ENCODE results near the gene PTTG1IP. TPM values are rescaled to one million over a fixed set of nuclear protein-coding genes. Genes with fewer than 3 reads are reported as not detected.
A peak's percentile ranks its signal among the peaks of the same experiment; 100 is the strongest.

Gene PTTG1IP
- total and polyA plus RNA-seq, 2 of the 13 experiments (the other 11 are each of a cell fraction or from before 2014, with no cell fraction given): 161 to 700 TPM

DNA sequence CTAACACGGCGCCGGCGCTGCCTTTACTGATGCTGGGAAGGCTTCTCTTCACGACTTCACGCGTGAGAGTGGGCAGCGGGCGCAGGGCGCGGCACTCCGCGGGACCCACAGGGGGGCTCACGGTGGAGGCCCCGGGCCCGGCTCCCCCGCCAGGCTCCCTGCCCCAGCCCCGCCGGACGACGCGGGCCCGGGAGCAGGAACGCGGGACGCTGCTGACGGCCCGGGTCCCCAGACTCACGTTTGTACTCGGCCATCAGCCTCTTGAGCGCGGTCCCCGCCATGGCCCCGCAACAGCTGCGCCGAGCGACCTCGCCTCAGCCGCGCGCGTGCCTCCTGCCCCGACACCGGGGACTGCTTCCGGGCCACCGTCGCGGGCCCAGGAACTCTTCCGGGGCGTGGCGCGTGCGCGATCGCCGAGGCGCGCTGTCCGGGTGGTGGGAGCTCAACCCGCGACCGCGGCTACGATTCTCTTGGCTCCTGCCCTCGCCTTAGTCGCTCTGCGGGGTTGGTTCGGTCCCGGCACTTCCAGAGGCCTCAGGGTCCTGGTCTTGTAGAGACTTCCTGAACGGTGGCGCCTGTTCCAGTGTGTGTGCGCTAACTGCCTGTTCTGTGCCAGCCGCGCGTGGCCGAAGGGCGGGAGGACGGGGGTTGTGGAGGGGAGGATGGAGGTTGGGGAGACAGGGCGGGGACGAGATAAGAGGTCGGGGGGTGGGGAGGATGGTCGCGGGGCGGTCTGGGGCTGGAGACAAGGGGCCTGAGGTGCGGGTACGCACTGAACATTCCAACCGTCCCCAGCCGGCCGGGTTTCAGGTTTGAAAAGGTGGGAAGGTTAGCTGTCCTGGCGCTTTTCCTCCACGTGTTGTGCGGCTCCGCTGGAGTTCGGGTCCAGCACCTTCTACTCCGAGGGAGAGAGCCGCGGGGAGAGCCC, 71.8 kb downstream of the PTTG1IP start, which contains the start of gene UBE2G2 (continued):
- TF ChIP-seq, protein P1, sequence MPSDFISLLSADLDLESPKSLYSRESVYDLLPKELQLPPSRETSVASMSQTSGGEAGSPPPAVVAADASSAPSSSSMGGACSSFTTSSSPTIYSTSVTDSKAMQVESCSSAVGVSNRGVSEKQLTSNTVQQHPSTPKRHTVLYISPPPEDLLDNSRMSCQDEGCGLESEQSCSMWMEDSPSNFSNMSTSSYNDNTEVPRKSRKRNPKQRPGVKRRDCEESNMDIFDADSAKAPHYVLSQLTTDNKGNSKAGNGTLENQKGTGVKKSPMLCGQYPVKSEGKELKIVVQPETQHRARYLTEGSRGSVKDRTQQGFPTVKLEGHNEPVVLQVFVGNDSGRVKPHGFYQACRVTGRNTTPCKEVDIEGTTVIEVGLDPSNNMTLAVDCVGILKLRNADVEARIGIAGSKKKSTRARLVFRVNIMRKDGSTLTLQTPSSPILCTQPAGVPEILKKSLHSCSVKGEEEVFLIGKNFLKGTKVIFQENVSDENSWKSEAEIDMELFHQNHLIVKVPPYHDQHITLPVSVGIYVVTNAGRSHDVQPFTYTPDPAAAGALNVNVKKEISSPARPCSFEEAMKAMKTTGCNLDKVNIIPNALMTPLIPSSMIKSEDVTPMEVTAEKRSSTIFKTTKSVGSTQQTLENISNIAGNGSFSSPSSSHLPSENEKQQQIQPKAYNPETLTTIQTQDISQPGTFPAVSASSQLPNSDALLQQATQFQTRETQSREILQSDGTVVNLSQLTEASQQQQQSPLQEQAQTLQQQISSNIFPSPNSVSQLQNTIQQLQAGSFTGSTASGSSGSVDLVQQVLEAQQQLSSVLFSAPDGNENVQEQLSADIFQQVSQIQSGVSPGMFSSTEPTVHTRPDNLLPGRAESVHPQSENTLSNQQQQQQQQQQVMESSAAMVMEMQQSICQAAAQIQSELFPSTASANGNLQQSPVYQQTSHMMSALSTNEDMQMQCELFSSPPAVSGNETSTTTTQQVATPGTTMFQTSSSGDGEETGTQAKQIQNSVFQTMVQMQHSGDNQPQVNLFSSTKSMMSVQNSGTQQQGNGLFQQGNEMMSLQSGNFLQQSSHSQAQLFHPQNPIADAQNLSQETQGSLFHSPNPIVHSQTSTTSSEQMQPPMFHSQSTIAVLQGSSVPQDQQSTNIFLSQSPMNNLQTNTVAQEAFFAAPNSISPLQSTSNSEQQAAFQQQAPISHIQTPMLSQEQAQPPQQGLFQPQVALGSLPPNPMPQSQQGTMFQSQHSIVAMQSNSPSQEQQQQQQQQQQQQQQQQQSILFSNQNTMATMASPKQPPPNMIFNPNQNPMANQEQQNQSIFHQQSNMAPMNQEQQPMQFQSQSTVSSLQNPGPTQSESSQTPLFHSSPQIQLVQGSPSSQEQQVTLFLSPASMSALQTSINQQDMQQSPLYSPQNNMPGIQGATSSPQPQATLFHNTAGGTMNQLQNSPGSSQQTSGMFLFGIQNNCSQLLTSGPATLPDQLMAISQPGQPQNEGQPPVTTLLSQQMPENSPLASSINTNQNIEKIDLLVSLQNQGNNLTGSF (CRISPR knock-in tag; IDR thresholded peaks at IDR 0.05): 0 out of 2 replicates have a peak, but pooled peaks have one; percentile 50
- TF ChIP-seq, protein P2, sequence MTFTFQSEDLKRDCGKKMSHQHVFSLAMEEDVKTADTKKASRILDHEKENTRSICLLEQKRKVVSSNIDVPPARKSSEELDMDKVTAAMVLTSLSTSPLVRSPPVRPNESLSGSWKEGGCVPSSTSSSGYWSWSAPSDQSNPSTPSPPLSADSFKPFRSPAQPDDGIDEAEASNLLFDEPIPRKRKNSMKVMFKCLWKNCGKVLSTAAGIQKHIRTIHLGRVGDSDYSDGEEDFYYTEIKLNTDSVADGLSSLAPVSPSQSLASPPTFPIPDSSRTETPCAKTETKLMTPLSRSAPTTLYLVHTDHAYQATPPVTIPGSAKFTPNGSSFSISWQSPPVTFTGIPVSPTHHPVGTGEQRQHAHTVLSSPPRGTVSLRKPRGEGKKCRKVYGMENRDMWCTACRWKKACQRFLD (CRISPR knock-in tag; IDR thresholded peaks at IDR 0.05; ENCODE audit: borderline replicate concordance): no peak
- TF ChIP-seq EP300 (IDR thresholded peaks at IDR 0.05; ENCODE audit: low read depth in 2 of 2, low read length in 2 of 2): no peak
- no peak for TF ChIP-seq EP300 (CRISPR knock-in tag; IDR thresholded peaks at IDR 0.05; ENCODE audit: borderline replicate concordance)
- TF ChIP-seq ZNF547 (CRISPR knock-in tag; IDR thresholded peaks at IDR 0.05): peak; percentile 82
- peak; percentile 86 for TF ChIP-seq KDM2A (CRISPR knock-in tag; IDR thresholded peaks at IDR 0.05; ENCODE audit: borderline replicate concordance, low read depth)
- no peak for TF ChIP-seq ZNF282 (IDR thresholded peaks at IDR 0.05; ENCODE audit: partially characterized antibody)
- TF ChIP-seq ZNF552 (CRISPR knock-in tag; IDR thresholded peaks at IDR 0.05; ENCODE audit: borderline replicate concordance): peak; percentile 23; the same call in 1 of the 2 replicates
- TF ChIP-seq MED13 (CRISPR knock-in tag; IDR thresholded peaks at IDR 0.05): no peak
- TF ChIP-seq HDAC2 (CRISPR knock-in tag; IDR thresholded peaks at IDR 0.05): peak; percentile 65; the same call in 1 of the 2 replicates
- TF ChIP-seq NONO (IDR thresholded peaks at IDR 0.05): no peak
- TF ChIP-seq NONO (CRISPR knock-in tag; conservative IDR thresholded peaks at IDR 0.05): peak; percentile 85
- TF ChIP-seq RELA (CRISPR knock-in tag; IDR thresholded peaks at IDR 0.05): no peak
- TF ChIP-seq ZNF263 (CRISPR knock-in tag; IDR thresholded peaks at IDR 0.05): peak; percentile 77
- TF ChIP-seq, protein P3, sequence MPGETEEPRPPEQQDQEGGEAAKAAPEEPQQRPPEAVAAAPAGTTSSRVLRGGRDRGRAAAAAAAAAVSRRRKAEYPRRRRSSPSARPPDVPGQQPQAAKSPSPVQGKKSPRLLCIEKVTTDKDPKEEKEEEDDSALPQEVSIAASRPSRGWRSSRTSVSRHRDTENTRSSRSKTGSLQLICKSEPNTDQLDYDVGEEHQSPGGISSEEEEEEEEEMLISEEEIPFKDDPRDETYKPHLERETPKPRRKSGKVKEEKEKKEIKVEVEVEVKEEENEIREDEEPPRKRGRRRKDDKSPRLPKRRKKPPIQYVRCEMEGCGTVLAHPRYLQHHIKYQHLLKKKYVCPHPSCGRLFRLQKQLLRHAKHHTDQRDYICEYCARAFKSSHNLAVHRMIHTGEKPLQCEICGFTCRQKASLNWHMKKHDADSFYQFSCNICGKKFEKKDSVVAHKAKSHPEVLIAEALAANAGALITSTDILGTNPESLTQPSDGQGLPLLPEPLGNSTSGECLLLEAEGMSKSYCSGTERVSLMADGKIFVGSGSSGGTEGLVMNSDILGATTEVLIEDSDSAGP (CRISPR knock-in tag; IDR thresholded peaks at IDR 0.05; ENCODE audit: borderline replicate concordance): peak; percentile 82
- peak; percentile 71; the same call in 1 of the 2 replicates for TF ChIP-seq ZNF780A (CRISPR knock-in tag; IDR thresholded peaks at IDR 0.05)
- TF ChIP-seq ZNF672 (CRISPR knock-in tag; IDR thresholded peaks at IDR 0.05): peak; percentile 50; the same call in 1 of the 2 replicates
- 0 out of 2 replicates have a peak, but pooled peaks have one; percentile 34 for TF ChIP-seq ZNF317 (CRISPR knock-in tag; IDR thresholded peaks at IDR 0.05)
- TF ChIP-seq ZNF7 (CRISPR knock-in tag; IDR thresholded peaks at IDR 0.05): no peak

Data from HepG2 (cell line).